ENCODE measurements around the gene PRKAG3.

The PRKAG3 gene

DNA sequence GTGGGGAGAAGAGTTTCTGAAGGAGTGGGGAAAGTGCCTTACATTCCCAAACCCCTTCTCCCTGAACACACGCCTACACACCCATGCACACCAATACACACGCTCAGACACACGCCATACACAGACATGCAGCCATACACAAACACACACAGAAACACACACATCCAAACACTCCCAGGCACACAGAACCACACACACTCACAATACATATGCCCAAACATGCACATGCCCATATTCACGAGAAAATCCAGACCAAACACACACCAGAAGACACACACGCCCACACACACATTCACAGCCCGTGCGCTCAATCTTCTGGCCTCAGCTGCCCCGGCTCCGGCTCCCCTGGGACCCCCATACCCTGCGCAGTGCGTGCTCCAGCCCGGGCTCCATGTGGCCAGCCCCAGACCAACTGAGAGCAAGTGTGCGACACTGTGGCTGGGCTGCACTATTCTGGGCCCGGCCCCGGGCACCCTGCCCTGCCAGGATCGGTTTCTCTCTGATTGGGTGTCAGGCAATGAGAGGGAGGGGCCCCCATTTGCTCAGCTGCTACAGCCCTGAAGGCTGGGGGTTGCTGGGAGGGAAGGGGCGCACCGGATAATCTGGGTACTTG lies at the start of gene PRKAG3:
TSS of gene PRKAG3 (minus strand) at position 426 of the 613 bp plus-strand sequence.
- no peaks in the 10 kb centered on the region for H3K9me3 Mint-ChIP-seq
- no peak for ATAC-seq
- no peak within 1 kb of the TSS for H3K27ac Mint-ChIP-seq
- no peak for DNase-seq
- peaks cover 34% of the 10 kb centered on the region for H3K27me3 Mint-ChIP-seq
- no peaks in the 10 kb centered on the region for H3K36me3 Mint-ChIP-seq (ENCODE audit: low read depth)
- no peaks in the 10 kb centered on the region for H3K4me1 Mint-ChIP-seq
- no peak within 1 kb of the TSS for H3K4me3 Mint-ChIP-seq

DNA sequence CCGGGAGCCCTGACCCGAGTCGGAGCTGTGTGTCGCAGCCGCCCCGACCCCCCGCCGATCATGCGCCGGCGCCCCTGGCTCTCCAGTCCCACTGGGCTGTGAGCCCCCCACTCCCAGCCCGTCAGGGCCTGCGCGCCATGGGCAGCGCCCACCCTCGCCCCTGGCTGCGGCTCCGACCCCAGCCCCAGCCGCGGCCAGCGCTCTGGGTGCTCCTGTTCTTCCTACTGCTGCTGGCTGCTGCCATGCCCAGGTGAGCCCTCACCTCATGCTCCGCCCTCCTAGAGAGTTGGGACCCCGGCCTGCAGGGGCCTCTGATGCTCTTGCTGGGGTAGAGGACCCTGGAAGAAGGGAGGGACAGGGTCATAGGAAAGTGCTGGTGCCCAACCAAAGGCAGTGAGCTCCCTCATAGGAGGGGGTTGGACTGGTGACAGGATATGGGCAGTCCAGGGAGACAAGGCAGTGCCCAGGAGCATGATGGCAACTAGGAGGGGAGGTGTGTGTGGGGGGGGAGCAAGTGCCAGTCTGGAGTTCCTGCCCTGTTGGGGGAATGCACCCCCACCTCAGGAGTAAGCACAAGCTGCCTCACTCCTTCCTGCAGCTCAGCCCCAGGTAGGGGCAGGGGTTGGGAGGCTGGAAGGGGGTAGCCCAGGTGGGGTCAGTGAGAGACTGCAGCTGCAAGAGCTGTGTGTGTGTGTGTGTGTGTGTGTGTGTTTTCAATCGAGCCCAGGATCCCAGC lies 49.4 kb upstream of the PRKAG3 start:
- H3K4me1 Mint-ChIP-seq = peaks cover 49% of the 10 kb centered on the region
- H3K27me3 Mint-ChIP-seq = peaks cover 30% of the 10 kb centered on the region
- H3K27ac Mint-ChIP-seq = no peak overlapping the region
- peak overlapping the region; percentile 69 for H3K4me3 Mint-ChIP-seq
- ATAC-seq = no peak
- H3K9me3 Mint-ChIP-seq = no peaks in the 10 kb centered on the region
- no peak for DNase-seq
- peaks cover 2% of the 10 kb centered on the region for H3K36me3 Mint-ChIP-seq (ENCODE audit: low read depth)

DNA sequence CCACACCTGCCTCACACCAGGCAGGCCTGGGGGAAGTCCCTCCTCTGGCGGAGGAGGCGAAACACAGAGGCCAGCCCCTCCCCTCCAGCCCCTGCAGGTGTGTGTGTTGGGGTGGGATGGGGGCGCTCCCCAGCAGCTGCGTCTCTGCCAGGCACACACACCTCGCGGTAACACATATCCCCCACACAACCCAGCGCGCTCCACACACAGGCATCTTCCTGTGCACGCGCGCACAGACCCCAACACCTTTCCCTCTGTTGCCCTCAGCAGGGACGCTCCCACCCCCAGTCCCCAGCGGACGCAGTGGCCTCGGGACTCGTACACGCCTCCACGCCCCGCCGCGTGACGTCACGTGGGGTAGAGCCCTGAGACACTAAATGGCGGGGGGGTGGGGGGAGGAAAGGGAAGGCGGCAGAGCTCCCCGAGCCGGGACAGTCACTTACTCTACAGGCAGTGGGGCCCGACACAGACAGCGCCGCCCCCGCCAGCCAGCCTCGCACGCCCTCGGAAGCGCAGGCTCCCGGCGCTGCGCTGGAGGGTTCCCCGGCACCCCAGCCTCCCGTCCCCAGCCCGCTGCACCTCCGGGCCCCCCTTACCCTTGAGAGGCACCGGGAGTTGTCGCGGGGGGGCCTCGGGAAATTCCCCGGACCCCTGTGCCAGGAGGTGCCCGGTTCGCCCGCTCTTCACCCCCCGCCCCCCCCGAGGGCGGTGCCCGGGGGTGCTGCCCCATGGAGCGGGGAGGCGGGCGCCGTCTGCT lies 48.7 kb upstream of the PRKAG3 start, which contains the start of gene WNT10A:
TSS of gene WNT10A (plus strand) at position 751 of the 757 bp plus-strand sequence. CDS start 144 bp downstream, outside the sequence.
- H3K27me3 Mint-ChIP-seq = peaks cover 36% of the 10 kb centered on the region
- peak within 1 kb of the TSS; percentile 68 for H3K27ac Mint-ChIP-seq
- H3K9me3 Mint-ChIP-seq = no peaks in the 10 kb centered on the region
- peaks cover 2% of the 10 kb centered on the region for H3K36me3 Mint-ChIP-seq (ENCODE audit: low read depth)
- H3K4me1 Mint-ChIP-seq = peaks cover 49% of the 10 kb centered on the region
- peak; percentile 71 for DNase-seq
- peak within 1 kb of the TSS; percentile 69 for H3K4me3 Mint-ChIP-seq
- ATAC-seq = peak; percentile 55

DNA sequence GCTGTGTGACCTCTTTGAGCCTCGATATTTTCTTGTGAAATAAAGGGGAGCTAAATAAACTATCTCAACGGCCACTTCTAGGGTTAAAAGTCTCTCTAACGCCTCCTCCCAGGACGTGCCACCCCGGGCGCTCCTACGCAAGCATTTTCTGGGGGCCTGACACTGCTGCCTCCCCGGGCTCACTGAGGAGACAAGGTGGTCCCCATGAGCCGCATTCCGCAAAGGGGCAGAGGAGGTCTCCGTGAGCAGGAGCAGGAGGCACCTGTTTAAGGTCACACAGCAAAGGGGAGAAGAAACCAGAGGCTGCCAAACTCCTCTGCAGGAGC lies 48.1 kb upstream of the PRKAG3 start:
- H3K27me3 Mint-ChIP-seq = peaks cover 35% of the 10 kb centered on the region
- peak overlapping the region; percentile 66 for H3K4me3 Mint-ChIP-seq
- H3K27ac Mint-ChIP-seq = peak overlapping the region; percentile 68
- no peaks in the 10 kb centered on the region for H3K9me3 Mint-ChIP-seq
- ATAC-seq (peak; percentile 1), DNase-seq (no peak)
- peaks cover 2% of the 10 kb centered on the region for H3K36me3 Mint-ChIP-seq (ENCODE audit: low read depth)
- peaks cover 45% of the 10 kb centered on the region for H3K4me1 Mint-ChIP-seq

DNA sequence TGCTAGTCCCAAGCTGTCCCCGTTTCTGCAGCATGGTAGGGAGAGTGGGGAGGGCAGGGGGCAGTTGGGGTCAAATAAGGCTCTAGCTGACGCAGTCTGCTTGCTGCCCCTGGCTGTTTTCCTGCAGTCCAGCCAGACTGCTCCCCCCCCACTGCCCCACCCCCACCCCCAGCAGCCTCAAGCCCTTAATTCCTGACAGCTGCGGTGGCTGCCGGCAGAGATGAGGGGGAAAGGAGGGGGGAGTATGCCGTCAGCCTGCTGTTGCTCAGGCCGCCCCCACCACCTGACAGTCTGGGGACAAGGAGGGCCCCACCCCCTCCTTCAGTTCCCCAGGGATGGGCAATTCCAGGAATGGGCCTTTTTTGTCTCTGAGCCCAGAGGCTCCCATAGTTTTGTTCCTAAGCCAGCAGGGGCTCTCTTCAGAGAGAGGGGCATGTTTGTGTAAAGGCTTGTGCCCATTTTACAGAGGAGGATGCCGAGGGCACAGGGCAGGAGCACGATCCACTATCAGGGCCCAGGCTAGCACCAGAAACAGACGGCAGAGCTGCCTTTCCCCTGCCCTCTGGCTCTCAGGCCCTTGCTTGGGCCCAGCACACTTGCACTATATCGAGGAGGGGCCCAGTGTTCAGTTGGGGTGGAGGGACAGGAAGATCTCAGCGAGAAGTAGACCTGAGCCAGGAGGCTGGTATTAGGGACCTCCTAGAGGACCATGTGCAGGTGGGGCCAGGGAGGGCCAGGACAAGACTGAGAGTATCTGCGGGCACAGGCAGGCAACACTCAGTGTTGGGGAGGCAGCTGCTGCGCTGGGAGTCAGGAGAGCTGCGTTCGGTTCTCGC lies 47.5 kb upstream of the PRKAG3 start:
- Mint-ChIP-seq H3K27ac (peak overlapping the region; percentile 68), H3K27me3 (peaks cover 36% of the 10 kb centered on the region), H3K4me1 (peaks cover 40% of the 10 kb centered on the region), H3K4me3 (peak overlapping the region; percentile 66), H3K9me3 (no peaks in the 10 kb centered on the region), H3K36me3 (ENCODE audit: low read depth) (no peaks in the 10 kb centered on the region)
- DNase-seq (no peak), ATAC-seq (no peak)

DNA sequence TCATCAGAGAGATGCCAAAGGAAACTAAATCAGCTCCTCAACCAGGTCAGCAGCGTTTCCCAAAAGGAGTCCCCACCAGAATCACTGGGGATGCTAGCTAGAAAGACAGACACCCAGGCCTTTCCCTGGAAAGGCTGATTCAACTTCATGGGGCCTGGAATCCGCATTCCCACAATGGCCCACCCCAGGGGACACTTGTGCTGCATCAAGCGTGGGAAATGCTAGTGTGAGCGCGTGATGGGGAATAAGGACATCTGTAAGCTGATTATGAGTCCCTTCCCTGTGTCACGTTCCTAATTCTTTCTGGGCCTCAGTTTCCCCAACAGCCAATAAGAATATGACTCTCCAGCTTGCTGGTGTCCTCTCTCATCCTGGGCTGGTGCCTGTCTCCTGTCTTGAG lies 46.9 kb upstream of the PRKAG3 start:
- ATAC-seq = no peak
- Mint-ChIP-seq H3K27ac (no peak overlapping the region), H3K36me3 (ENCODE audit: low read depth) (no peaks in the 10 kb centered on the region), H3K4me3 (no peak overlapping the region), H3K9me3 (no peaks in the 10 kb centered on the region), H3K4me1 (peaks cover 40% of the 10 kb centered on the region), H3K27me3 (peaks cover 38% of the 10 kb centered on the region)
- DNase-seq = no peak

DNA sequence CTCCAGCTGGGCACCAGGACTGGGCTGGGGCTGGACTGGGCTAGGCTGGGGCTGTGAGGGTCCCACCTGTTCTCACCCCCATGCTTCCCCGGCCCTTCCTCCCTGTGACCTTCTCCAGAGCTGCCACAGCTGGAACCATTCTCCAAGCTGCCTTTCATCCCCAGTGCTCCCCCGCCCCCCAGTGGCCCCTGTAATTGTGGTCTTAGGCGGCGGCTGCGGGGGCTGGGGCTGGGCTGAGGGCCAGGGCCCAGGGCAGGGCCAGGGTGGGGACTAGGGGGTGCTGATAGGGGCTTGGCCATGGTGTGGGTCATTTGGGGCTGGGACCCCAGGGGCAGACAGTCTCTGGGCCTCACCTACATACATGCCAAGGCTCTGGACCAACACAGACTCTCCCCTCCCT lies 46.3 kb upstream of the PRKAG3 start:
- Mint-ChIP-seq H3K36me3 (ENCODE audit: low read depth) (no peaks in the 10 kb centered on the region), H3K4me3 (no peak overlapping the region), H3K4me1 (peaks cover 40% of the 10 kb centered on the region), H3K9me3 (no peaks in the 10 kb centered on the region), H3K27me3 (peaks cover 42% of the 10 kb centered on the region), H3K27ac (no peak overlapping the region)
- DNase-seq (no peak), ATAC-seq (no peak)

DNA sequence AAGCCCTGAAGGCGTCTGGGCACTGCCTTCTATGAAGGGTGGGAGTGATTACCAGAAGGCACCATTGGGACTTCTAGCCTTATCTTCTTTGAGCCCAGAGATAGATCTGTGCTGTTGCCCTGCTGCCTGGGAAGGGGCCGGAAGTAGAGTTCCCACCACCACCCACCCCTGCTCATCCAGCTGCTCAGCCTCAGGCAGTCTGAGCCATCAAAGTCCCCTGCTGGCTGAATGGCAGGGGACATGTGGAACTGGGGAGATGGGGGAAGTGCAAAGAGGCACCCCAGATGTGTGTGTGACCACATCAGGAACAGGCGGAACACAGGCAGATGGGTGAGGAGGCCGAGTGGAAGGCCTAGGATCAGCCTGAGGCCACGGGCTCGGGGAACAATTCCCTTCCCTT lies 45.7 kb upstream of the PRKAG3 start:
- no peak overlapping the region for H3K4me3 Mint-ChIP-seq
- DNase-seq (no peak), ATAC-seq (no peak)
- H3K27me3 Mint-ChIP-seq = peaks cover 44% of the 10 kb centered on the region
- H3K27ac Mint-ChIP-seq = no peak overlapping the region
- H3K4me1 Mint-ChIP-seq = peaks cover 35% of the 10 kb centered on the region
- no peaks in the 10 kb centered on the region for H3K36me3 Mint-ChIP-seq (ENCODE audit: low read depth)
- H3K9me3 Mint-ChIP-seq = no peaks in the 10 kb centered on the region

DNA sequence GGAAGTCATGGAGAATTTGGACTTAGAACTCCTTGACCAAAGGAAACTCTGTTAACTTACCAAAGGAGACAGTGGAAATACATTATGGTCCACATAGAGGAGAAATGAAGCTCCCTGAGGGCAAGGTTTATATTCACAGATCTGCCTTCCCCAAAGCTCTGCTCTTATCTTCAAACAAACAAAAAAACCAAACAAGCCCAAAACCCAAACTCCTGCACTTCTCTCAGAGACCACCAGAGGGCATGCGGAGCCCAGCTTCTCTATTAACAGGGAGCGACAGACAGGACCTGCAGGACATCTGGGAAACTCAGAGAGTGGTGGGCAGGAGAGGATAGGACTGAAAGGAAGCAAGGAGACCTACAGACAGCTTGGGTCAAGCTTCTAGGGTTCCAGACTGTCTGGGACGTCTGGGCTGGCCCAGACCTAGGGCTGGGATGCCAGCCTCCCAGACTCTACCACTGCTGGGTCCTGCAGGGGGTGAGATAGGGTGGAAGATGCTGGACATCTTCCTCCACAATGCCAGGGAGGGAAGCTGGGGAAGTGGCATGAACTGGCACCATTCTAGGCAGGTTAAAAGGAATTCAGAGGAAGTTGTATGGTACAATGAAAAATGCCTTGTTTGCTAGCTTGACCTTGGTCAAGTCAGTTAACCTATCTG lies 45.1 kb upstream of the PRKAG3 start:
- DNase-seq (peak; percentile 71), ATAC-seq (no peak)
- H3K9me3 Mint-ChIP-seq = no peaks in the 10 kb centered on the region
- H3K27ac Mint-ChIP-seq = no peak overlapping the region
- peaks cover 48% of the 10 kb centered on the region for H3K27me3 Mint-ChIP-seq
- H3K4me3 Mint-ChIP-seq = no peak overlapping the region
- H3K4me1 Mint-ChIP-seq = peaks cover 39% of the 10 kb centered on the region
- H3K36me3 Mint-ChIP-seq (ENCODE audit: low read depth) = no peaks in the 10 kb centered on the region

DNA sequence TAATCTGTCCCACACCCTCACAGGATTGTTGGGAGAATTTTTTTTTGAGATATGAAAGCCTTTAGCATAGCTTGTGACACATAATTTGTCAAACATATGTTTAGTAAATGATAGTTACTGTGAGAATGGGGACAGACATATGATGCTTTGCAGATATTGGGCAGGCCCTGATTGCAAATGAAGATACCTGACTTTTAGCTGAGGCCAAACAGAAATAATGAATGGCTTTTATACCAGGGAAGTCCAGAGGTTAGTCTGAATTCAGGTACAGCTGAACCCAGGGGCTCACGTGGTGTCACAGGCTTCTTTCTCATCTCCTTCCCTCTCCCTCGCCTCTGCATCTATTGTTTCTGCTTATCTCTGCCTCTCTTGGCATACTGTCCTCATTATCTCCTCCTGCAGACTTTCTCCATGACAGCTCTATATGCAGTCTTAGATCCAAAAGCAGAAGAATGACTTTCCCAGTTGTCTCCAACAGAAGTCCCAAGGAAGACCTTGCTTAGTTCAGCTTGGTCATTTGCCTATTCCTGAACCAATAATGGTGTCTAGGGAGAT lies 44.2 kb upstream of the PRKAG3 start:
- no peaks in the 10 kb centered on the region for H3K36me3 Mint-ChIP-seq (ENCODE audit: low read depth)
- H3K27me3 Mint-ChIP-seq = peaks cover 45% of the 10 kb centered on the region
- peaks cover 37% of the 10 kb centered on the region for H3K4me1 Mint-ChIP-seq

DNA sequence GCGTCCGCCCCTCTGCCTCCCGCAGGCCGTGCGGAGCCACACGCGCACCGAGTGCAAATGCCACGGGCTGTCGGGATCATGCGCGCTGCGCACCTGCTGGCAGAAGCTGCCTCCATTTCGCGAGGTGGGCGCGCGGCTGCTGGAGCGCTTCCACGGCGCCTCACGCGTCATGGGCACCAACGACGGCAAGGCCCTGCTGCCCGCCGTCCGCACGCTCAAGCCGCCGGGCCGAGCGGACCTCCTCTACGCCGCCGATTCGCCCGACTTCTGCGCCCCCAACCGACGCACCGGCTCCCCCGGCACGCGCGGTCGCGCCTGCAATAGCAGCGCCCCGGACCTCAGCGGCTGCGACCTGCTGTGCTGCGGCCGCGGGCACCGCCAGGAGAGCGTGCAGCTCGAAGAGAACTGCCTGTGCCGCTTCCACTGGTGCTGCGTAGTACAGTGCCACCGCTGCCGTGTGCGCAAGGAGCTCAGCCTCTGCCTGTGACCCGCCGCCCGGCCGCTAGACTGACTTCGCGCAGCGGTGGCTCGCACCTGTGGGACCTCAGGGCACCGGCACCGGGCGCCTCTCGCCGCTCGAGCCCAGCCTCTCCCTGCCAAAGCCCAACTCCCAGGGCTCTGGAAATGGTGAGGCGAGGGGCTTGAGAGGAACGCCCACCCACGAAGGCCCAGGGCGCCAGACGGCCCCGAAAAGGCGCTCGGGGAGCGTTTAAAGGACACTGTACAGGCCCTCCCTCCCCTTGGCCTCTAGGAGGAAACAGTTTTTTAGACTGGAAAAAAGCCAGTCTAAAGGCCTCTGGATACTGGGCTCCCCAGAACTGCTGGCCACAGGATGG lies 42.0 kb upstream of the PRKAG3 start:
- peak overlapping the region; percentile 22 for H3K4me3 Mint-ChIP-seq
- peaks cover 52% of the 10 kb centered on the region for H3K27me3 Mint-ChIP-seq
- H3K36me3 Mint-ChIP-seq (ENCODE audit: low read depth) = no peaks in the 10 kb centered on the region
- no peak for DNase-seq
- no peak overlapping the region for H3K27ac Mint-ChIP-seq
- H3K4me1 Mint-ChIP-seq = peaks cover 25% of the 10 kb centered on the region
- no peaks in the 10 kb centered on the region for H3K9me3 Mint-ChIP-seq
- peak; percentile 38 for ATAC-seq

More for the DNA sequence above, 44.2 kb upstream of the PRKAG3 start:
- ATAC-seq (no peak), DNase-seq (no peak)
- H3K27ac Mint-ChIP-seq = no peak overlapping the region
- H3K4me3 Mint-ChIP-seq = no peak overlapping the region
- no peaks in the 10 kb centered on the region for H3K9me3 Mint-ChIP-seq

DNA sequence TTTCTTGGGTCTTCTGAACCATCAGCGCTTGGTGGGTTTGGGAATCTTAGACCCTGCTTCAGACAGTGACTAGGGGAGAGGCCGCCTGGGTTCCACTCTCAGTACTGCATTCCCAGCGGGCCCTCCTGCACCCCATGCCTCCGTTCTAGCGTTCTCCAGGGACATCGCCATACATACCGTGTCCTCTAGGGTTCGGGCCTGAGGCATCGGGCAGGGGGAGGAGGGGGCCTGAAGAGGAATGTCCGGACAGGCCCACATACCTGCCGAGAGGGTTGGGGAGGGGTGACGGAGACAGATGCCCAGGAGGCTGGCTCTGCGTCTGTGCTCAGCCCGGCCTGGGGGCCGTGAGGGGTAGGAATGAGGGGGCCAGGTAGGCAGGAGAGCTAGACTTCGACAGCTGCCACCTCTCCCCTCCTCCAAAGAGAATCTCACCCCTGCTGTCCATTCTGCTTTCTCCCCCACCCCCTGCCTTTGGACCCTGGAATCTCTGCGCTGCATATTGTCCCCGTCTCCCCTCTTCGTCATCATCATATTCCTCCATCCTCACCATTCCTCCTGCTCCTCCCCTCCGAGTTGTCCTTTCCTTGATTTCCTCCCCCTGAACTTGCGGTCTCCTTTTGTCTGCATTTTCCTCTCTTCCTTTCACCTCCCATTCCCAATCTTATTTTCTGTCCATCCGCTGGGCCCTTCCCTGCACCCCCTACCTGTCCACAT lies 41.2 kb upstream of the PRKAG3 start:
- Mint-ChIP-seq H3K27ac (no peak overlapping the region), H3K4me1 (peaks cover 25% of the 10 kb centered on the region), H3K27me3 (peaks cover 56% of the 10 kb centered on the region), H3K4me3 (peak overlapping the region; percentile 64), H3K36me3 (ENCODE audit: low read depth) (no peaks in the 10 kb centered on the region), H3K9me3 (no peaks in the 10 kb centered on the region)
- ATAC-seq (no peak), DNase-seq (no peak)

Measured in activated naive CD8-positive, alpha-beta T cell treated with anti-CD3 and anti-CD28 coated beads, Interleukin-2, amount 50 U/mL, for 24 hours (primary cell).